SK-N-MC (cell line): ENCODE data around the gene UNC5C.

Experiments used
- EZH2 ChIP-seq: fragments of 200-600 bp; sonication (generic); IDR thresholded peaks from one replicate; pipeline ENCODE4 v1.6.1; 2017; ENCODE audit warnings: antibody characterized with exemption
- FOXP2 ChIP-seq: optimal IDR thresholded peaks from 2 replicates; pipeline ENCODE3; 2011; ENCODE audit warnings: mild to moderate bottlenecking, moderate library complexity; ENCODE audit not compliant: insufficient read depth; ENCODE audit errors: extremely low read length, control extremely low read depth
- POLR2AphosphoS5 ChIP-seq: IDR thresholded peaks from 2 replicates; pipeline ENCODE4 v1.6.1; 2012; ENCODE audit warnings: mild to moderate bottlenecking, low read depth, low read length, borderline replicate concordance

DNA sequence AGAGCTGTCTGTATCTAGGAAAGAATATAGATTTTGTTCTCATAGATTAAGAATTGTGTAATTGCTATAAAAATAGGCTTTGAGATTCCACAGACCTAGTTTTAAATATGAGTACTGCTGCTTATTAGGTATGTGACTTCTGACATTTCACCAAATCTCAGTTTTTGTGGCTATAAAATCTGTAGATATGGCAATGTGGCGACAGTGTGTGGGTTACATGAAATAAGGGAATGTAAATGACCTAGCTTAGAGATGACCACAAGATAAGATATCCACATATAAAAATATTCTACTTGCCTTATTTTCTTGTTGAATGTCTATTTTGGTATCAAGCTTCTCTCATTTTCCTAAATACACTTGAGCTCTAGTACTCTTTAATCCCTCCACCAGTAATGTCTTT, 193.8 kb downstream of the UNC5C start:
- no peak for TF ChIP-seq EZH2
- no peak for TF ChIP-seq POLR2AphosphoS5
- TF ChIP-seq FOXP2 = no peak
